Trophoblast cell (in vitro differentiated cells and primary cell): ENCODE data around the gene ZSCAN16.

Source experiments
- DNase-seq, 2 donors: peaks; one replicate each; pipeline ENCODE4 v3.0.0-alpha.2; 2016
- H2AFZ ChIP-seq: 2 replicates; pipeline ENCODE4 v1.6.1; 2013; ENCODE audit warnings: low read length, moderate library complexity, mild to moderate bottlenecking; ENCODE audit not compliant: insufficient read depth, poor library complexity
- H2AK5ac ChIP-seq: 2 replicates; pipeline ENCODE4 v1.6.1; 2013; ENCODE audit warnings: mild to moderate bottlenecking, low read length
- H2BK120ac ChIP-seq: 2 replicates; pipeline ENCODE4 v1.6.1; 2013; ENCODE audit warnings: low read length, mild to moderate bottlenecking, moderate library complexity; ENCODE audit not compliant: insufficient read depth, poor library complexity
- H2BK12ac ChIP-seq: 2 replicates; pipeline ENCODE4 v1.6.1; 2013; ENCODE audit warnings: mild to moderate bottlenecking, low read length, moderate library complexity
- H2BK5ac ChIP-seq: 2 replicates; pipeline ENCODE4 v1.6.1; 2013; ENCODE audit warnings: low read length, low read depth, moderate library complexity, mild to moderate bottlenecking; ENCODE audit not compliant: poor library complexity
- H3K14ac ChIP-seq: 2 replicates; pipeline ENCODE4 v1.6.1; 2013; ENCODE audit warnings: mild to moderate bottlenecking, low read length
- H3K18ac ChIP-seq: 2 replicates; pipeline ENCODE4 v1.6.1; 2013; ENCODE audit warnings: mild to moderate bottlenecking, low read length
- H3K23ac ChIP-seq: 2 replicates; pipeline ENCODE4 v1.6.1; 2013; ENCODE audit warnings: low read length
- H3K27ac ChIP-seq: 2 replicates; pipeline ENCODE4 v1.5.1; 2013; ENCODE audit warnings: low read depth, mild to moderate bottlenecking, inconsistent platforms, low read length, moderate library complexity
- H3K27me3 ChIP-seq: 2 replicates; pipeline ENCODE4 v1.6.1; 2013; ENCODE audit warnings: inconsistent platforms, mild to moderate bottlenecking, low read length, moderate library complexity; ENCODE audit not compliant: insufficient read depth
- H3K36me3 ChIP-seq, 2 experiments: 1 replicate in 1 of 2; 2 replicates in 1 of 2; pipeline ENCODE4 v1.6.1; 2013; ENCODE audit warnings: low read length in 2 of 2, mild to moderate bottlenecking in 2 of 2, moderate library complexity in 1 of 2; ENCODE audit not compliant: insufficient read depth in 2 of 2, control insufficient read depth in 1 of 2
- H3K4ac ChIP-seq: 2 replicates; pipeline ENCODE4 v1.6.1; 2013; ENCODE audit warnings: low read depth, mild to moderate bottlenecking, low read length, moderate library complexity
- H3K4me1 ChIP-seq, 2 experiments: 1 replicate in 1 of 2; 2 replicates in 1 of 2; pipeline ENCODE4 v1.6.1; 2013; ENCODE audit warnings: low read length in 2 of 2, mild to moderate bottlenecking in 2 of 2, moderate library complexity in 1 of 2; ENCODE audit not compliant: insufficient read depth in 2 of 2, control insufficient read depth in 1 of 2
- H3K4me2 ChIP-seq: 2 replicates; pipeline ENCODE4 v1.6.1; 2013; ENCODE audit warnings: inconsistent platforms, mild to moderate bottlenecking, low read length, moderate library complexity
- H3K4me3 ChIP-seq: 2 replicates; pipeline ENCODE4 v1.5.1; 2013; ENCODE audit warnings: mild to moderate bottlenecking, low read depth, low read length, inconsistent platforms
- H3K79me1 ChIP-seq: one replicate; pipeline ENCODE4 v1.6.1; 2013; ENCODE audit warnings: low read length
- H3K79me2 ChIP-seq: 2 replicates; pipeline ENCODE4 v1.6.1; 2013; ENCODE audit warnings: low read length, mild to moderate bottlenecking; ENCODE audit not compliant: control insufficient read depth, insufficient read depth, poor library complexity
- H3K9ac ChIP-seq: 2 replicates; pipeline ENCODE4 v1.6.1; 2013; ENCODE audit warnings: mild to moderate bottlenecking, low read length
- H3K9me3 ChIP-seq: 2 replicates; pipeline ENCODE4 v1.6.1; 2013; ENCODE audit warnings: low read depth, mild to moderate bottlenecking, control low read depth, inconsistent platforms, low read length; ENCODE audit not compliant: insufficient read depth
- H4K12ac ChIP-seq: 2 replicates; pipeline ENCODE4 v1.6.1; 2013; ENCODE audit warnings: low read depth, mild to moderate bottlenecking, low read length, moderate library complexity
- H4K8ac ChIP-seq: 2 replicates; pipeline ENCODE4 v1.6.1; 2013; ENCODE audit warnings: low read depth, mild to moderate bottlenecking, low read length, moderate library complexity
- H4K91ac ChIP-seq: one replicate; pipeline ENCODE4 v1.6.1; 2013; ENCODE audit warnings: low read depth, mild to moderate bottlenecking, low read length, moderate library complexity
- WGBS: extraction: QIAGEN DNeasy Blood & Tissue Kit; methylation state at CpG from one replicate; pipeline ENCODE4 v1.1.7; 2013; ENCODE audit warnings: missing lambda C conversion rate; ENCODE audit not compliant: insufficient read length, insufficient coverage; ENCODE audit errors: extremely low coverage; 5-methylcytosine and 5-hydroxymethylcytosine counted together

ZSCAN16 gene

GRCh38 chr6:28080631-28081485, 43.6 kb upstream of the ZSCAN16 start:
- peaks cover 2% of the 10 kb centered on the region in 2 experiments for H3K4me1 ChIP-seq
- no peak overlapping the region for H3K23ac ChIP-seq
- peak overlapping the region; percentile 55 for H2AFZ ChIP-seq
- peak overlapping the region; percentile 78 for H3K9ac ChIP-seq
- H3K14ac ChIP-seq: peak overlapping the region; percentile 41
- H3K27ac ChIP-seq: peak overlapping the region; percentile 69
- H3K4me3 ChIP-seq: peak overlapping the region; percentile 83
- no CpG with 5 or more reads among the region's 46 CpGs for WGBS
- no peak overlapping the region for H2BK120ac ChIP-seq
- no peak overlapping the region for H2AK5ac ChIP-seq
- H3K18ac ChIP-seq: peak overlapping the region; percentile 28
- H3K27me3 ChIP-seq: no peaks in the 10 kb centered on the region
- H2BK12ac ChIP-seq: no peak overlapping the region
- peak overlapping the region; percentile 49 for H3K4ac ChIP-seq
- H4K12ac ChIP-seq: peak overlapping the region; percentile 24
- H3K4me2 ChIP-seq: peak overlapping the region; percentile 77
- H3K36me3 ChIP-seq: peaks cover 4 to 7% of the 10 kb centered on the region in 2 experiments
- H3K79me1 ChIP-seq: peaks cover 2% of the 10 kb centered on the region
- H3K9me3 ChIP-seq: no peaks in the 10 kb centered on the region
- peak overlapping the region; percentile 83 for H4K8ac ChIP-seq
- peak overlapping the region; percentile 33 for H4K91ac ChIP-seq
- peaks cover 2% of the 10 kb centered on the region for H3K79me2 ChIP-seq
- H2BK5ac ChIP-seq: peak overlapping the region; percentile 62
- peak; percentile 92 to 98 for DNase-seq

GRCh38 chr6:28081486-28081751, 43.0 kb upstream of the ZSCAN16 start:
- peaks cover 2% of the 10 kb centered on the region in 2 experiments for H3K4me1 ChIP-seq
- no peak overlapping the region for H2BK12ac ChIP-seq
- peak overlapping the region; percentile 24 for H4K12ac ChIP-seq
- H3K4me2 ChIP-seq: peak overlapping the region; percentile 67
- H2BK5ac ChIP-seq: no peak overlapping the region
- H3K9me3 ChIP-seq: no peaks in the 10 kb centered on the region
- peaks cover 8 to 10% of the 10 kb centered on the region in 2 experiments for H3K36me3 ChIP-seq
- peaks cover 2% of the 10 kb centered on the region for H3K79me1 ChIP-seq
- peak overlapping the region; percentile 33 for H4K91ac ChIP-seq
- peaks cover 2% of the 10 kb centered on the region for H3K79me2 ChIP-seq
- peak overlapping the region; percentile 83 for H4K8ac ChIP-seq
- H3K4ac ChIP-seq: peak overlapping the region; percentile 49
- 100% methylated on average over 1 of the region's 4 CpGs for WGBS
- H3K18ac ChIP-seq: no peak overlapping the region
- no peak overlapping the region for H2AK5ac ChIP-seq
- H3K4me3 ChIP-seq: peak overlapping the region; percentile 83
- H3K14ac ChIP-seq: no peak overlapping the region
- no peak for DNase-seq
- H3K27ac ChIP-seq: no peak overlapping the region
- no peaks in the 10 kb centered on the region for H3K27me3 ChIP-seq
- H3K9ac ChIP-seq: peak overlapping the region; percentile 36
- peak overlapping the region; percentile 55 for H2AFZ ChIP-seq
- H2BK120ac ChIP-seq: no peak overlapping the region
- no peak overlapping the region for H3K23ac ChIP-seq

DNA sequence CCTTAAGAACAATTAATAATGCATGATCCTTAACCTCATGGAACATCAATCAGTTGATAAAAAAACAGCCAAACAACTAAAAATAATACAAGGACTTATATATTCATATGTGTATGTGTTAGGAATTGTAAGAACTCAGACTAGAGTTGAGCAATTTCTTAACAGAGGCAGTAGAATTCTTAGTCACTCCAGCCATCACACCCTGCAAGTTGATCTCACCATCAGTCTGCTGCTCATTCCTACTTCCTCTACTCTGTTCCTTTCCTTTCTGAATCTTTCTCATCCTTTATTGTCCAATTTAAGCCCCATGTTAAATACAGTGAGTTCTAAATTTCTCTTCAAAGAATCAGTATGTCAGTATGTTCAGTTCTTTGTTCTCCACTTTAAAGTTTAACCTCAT, 41.5 kb upstream of the ZSCAN16 start:
- no peak overlapping the region for H2AK5ac ChIP-seq

GRCh38 chr6:28089054-28089453, 35.4 kb upstream of the ZSCAN16 start:
- Histone ChIP-seq H3K79me1 (no peaks in the 10 kb centered on the region), H3K4ac (no peak overlapping the region), H2AK5ac (no peak overlapping the region), H3K79me2 (no peaks in the 10 kb centered on the region), H4K8ac (no peak overlapping the region), H3K36me3 (peaks cover 20 to 27% of the 10 kb centered on the region in 2 experiments), H2BK5ac (no peak overlapping the region), H2BK12ac (no peak overlapping the region), H4K12ac (no peak overlapping the region), H3K9me3 (peaks cover 6% of the 10 kb centered on the region), H3K18ac (no peak overlapping the region), H3K4me3 (no peak overlapping the region), H2BK120ac (no peak overlapping the region), H3K14ac (no peak overlapping the region), H4K91ac (no peak overlapping the region), H3K4me1 (no peaks in the 10 kb centered on the region), H3K27ac (no peak overlapping the region), H3K9ac (no peak overlapping the region), H3K23ac (no peak overlapping the region), H2AFZ (no peak overlapping the region), H3K4me2 (no peak overlapping the region), H3K27me3 (no peaks in the 10 kb centered on the region)
- no CpG with 5 or more reads among the region's 5 CpGs for WGBS
- DNase-seq: no peak

More for the DNA sequence above, 41.5 kb upstream of the ZSCAN16 start:
- H3K79me1 ChIP-seq: peaks cover 2% of the 10 kb centered on the region
- no peak overlapping the region for H2AFZ ChIP-seq
- DNase-seq: peak; percentile 46 to 75
- H2BK12ac ChIP-seq: no peak overlapping the region
- no peak overlapping the region for H3K23ac ChIP-seq
- H3K4me3 ChIP-seq: no peak overlapping the region
- H3K4me1 ChIP-seq: peaks cover 2% of the 10 kb centered on the region in 2 experiments
- H3K18ac ChIP-seq: no peak overlapping the region
- no peak overlapping the region for H4K91ac ChIP-seq
- no peak overlapping the region for H3K27ac ChIP-seq
- no peak overlapping the region for H3K14ac ChIP-seq
- H3K9me3 ChIP-seq: no peaks in the 10 kb centered on the region
- no peak overlapping the region for H2BK120ac ChIP-seq
- H3K36me3 ChIP-seq: peaks cover 14% of the 10 kb centered on the region in 2 experiments
- H2BK5ac ChIP-seq: no peak overlapping the region
- no peak overlapping the region for H3K4ac ChIP-seq
- H3K27me3 ChIP-seq: no peaks in the 10 kb centered on the region
- no peak overlapping the region for H3K9ac ChIP-seq
- H4K8ac ChIP-seq: no peak overlapping the region
- peaks cover 2% of the 10 kb centered on the region for H3K79me2 ChIP-seq
- H4K12ac ChIP-seq: no peak overlapping the region
- H3K4me2 ChIP-seq: no peak overlapping the region
